Occipital lobe (tissue), 2 donors: ENCODE measurements around the gene CCDC40. TPM values are rescaled to one million over a fixed set of nuclear protein-coding genes. Genes with fewer than 3 reads are reported as not detected.

ENCODE experiments used
- DNase-seq: peaks from one replicate; lab custom pipeline; 2025; lab: John Stamatoyannopoulos, UW
- total RNA-seq: library from RNA; depleted of rRNA; stranded (reverse); fragments of >200 nt; gene quantifications from one replicate; pipeline ENCODE4 v1.2.3, GENCODE V29; 2014

CCDC40 gene
- total RNA-seq, 1 donor from 2014 or later = 5.0 TPM

DNA sequence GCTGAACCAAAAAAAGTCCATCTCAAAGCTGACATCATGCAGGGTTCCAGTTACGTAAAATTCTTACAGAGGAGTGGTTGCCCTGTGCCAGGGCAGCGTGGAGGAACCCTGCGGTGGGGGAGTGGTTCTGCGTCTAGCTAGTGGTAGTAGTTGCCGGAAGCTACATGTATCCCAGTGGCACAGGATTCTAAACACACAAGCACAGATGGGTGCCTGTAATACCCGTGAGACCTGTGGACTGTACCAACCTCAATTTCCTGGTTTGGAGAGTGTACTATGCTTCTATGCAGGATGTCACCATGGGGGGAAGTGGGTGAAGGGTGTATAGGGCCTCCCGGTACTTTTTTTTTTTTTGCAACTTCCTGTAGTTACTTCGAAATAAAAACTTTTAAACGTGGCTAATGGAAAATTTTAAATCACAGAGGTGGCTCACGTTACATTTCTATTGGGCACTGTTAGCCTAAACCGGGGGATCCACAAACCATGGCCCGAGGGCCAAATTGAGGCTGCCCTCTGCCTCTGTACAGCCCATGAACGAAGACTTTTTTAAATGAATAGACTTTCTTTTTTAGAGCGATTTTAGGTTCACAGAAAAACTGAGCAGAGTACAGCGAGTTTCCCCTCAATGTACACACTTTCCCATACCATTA lies 39.3 kb upstream of the CCDC40 start:
- no peak for DNase-seq

DNA sequence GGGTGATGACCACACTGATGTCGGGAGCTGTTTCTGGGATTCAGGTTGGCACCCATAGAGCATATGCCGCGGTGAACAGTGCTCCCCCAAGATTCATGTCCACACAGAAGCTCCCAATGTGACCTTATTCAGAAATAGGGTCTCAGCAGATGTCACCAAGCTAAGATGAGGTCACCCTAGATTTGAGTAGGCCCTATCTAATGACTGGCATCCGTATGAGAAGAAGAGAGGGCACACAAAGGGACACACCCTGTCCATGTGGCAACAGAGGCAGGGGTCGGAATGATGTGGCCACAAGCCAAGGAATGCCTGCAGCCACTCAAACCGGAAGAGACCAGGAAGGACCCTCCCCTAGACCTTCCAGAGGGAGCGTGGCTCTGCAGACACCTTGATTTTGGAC lies 36.3 kb upstream of the CCDC40 start:
- DNase-seq = no peak

DNA sequence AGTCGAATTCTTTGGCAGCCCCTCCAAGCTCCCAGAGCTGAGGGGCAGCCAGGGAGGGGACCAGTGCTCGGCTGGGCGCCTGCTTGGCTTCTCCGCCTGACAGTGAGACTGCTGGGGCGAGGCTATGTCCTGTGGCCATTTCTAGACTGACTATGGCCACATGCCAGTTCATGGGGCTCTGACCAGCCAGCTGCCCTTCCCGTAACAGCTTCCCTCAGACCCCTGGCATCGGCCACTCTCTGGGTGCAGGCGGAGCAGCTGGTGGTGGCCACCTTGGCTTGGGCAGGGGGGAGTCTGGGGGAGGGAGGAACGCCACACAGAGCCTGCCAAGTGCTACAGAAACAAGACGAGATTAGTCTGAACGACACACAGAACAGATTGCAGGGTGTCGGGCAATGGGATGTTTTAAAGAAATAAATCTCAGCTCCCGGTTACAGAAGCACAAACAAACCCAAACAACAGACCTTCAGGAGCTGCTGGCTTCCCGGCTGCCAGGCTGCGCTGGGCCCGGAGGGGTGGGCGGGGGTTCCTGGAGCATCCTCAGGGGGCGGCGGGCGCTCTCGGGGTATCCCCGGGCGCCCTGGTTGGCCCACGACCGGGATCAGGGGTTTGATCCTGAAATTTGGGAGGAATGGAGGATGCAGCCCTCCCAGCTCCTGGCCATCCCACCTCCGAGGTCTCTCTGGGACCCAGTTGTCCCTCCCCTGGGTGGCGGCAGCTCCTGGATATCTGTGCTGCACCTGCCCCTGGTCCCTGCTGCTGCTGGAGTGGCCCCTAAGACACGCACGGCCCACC lies 35.3 kb upstream of the CCDC40 start:
- no peak for DNase-seq

DNA sequence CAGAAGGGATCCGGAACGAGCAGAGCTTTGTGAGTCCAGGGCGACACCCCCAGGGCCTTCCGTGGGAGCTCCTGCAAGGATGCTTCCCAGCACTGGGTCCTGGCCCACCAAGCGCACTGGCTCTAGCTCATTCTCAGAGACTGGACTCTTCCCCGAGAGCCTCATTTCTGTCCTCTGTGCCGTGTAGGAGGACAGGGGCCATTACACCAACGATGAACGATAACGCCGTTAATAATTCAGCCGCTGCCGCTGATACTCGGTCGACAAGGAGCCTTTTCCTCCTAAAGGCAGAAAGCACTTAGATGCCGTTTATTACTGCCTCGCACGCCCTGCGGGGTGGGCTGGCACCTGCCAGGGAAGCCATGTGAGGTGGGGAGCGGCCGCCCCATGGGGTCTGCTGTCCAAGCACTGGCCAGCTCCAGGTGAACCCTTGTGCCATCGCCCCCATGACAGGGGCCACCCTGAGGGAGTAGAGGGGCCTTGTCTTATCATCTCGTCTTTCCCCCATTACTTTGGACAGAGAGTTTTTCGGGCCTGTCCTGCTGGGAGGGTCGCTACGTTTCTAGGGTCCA lies 34.3 kb upstream of the CCDC40 start:
- no peak for DNase-seq

DNA sequence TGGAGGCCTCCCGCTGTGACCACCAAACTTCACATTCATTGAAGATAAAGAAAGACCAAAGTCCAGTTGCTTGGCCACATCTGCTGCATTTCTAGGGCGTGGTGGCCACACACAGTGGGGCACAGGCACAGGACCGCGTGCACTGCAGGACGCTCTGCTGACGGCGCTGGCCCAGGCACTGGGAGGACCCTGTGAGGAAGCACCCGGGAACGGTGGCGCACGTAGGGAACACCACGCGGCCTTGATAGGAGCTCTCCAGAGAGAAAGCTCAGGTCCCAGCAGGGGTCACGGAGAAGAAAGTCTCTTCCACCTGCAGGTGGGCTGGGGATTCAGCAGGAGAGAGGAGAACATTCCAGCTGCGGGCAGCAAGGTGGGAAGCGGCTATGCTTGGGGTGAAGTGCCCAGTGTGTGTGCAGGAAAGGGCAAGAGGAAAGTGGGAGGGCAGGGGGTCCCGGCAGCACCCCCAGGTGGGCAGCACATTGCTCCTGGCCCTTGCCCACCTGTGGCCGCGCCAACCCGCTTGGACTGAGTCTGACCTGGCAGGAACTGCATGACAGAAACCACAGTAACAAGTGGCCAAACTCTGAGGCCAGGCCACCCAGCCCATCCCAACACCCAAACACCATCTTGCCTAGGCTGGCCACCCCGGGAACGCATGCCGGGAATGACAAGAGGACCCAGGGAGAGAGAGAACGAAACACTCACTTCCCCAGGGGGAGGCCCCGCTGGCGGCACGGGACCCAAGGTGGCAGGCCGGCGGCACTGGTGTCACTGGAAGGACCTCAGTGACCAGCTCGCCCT lies 33.6 kb upstream of the CCDC40 start:
- no peak for DNase-seq

DNA sequence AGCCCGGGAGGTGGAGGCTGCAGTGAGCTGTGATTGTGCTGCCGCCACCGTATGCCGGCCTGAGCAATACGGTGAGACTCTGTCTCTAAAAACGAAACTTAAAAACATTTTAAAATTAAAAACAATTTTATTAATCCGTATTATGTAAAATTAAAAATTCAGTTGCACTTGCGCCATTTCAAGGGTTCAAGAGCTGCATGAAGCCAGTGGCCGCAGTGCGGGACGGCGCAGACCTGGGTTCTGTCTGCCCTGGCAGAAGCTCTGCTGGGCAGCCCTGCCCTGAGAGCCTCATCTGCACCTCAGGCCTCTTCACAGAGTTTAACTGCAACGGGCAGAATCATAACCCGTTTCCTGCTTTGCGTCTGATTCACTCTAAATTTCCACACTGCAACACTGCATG lies 32.5 kb upstream of the CCDC40 start:
- no peak for DNase-seq

DNA sequence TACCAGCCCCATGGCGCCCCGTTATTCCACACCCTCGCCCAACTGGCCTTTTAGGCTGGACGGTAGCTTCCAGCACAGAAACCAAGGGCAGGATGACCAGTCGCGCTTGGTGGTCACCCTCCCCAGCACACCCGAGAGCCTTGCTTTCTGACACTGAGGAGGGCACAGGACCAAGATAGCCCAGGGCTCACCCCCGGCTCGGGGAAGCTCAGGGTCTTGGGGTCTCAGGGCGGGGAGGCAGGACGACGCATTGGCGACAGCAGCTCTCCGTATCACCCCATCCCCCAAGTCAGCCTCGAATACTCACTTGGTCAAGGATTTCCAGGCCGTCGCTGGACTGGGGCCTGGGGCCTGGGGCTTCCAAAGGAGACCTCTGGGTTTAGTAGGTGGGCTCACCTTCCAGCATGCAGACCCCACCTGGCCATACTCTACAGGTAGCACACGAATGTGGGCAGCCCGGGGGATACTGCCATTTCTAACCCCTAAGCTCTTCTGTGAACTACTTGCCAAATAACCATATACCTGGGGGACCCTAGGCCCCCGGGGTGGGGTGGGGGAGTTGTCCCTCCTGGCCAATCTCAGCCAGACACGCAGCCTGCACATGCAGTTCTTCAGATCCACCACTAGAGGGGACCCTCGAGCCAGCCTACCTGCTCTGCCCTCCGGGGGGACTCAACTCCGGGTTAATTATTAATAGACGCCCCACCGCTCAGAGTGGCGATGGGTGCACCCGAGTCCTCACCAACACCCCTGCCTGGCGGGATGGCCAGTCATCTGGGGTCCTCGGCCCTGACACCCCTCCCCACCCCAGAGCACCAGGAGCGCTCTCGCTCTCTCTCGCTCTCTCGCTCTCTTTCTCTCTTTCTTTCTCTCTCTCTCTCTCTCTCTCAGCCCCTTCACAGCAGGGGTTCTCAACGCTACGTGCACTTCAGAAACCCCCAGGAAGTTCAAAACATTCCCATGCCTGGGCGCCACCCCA lies 30.8 kb upstream of the CCDC40 start:
- DNase-seq = no peak

DNA sequence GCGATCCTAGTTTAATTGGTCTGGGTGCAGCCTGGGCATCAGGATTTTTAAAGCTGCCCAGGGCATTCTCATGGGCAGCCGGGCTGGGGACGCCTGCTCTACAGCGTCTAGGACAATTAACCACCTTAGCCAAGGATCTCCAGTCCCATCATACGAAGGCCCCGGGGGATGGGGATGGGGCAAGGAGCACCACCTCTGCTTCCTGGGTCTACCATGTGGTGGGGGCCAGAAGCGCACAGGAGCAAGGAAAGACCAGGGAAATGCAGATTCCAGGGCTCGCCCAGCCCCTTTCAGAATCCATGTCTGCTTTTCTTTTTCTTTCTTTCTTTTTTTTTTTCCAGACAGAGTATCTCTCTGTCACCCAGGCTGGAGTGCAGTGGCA lies 30.1 kb upstream of the CCDC40 start:
- DNase-seq = no peak

DNA sequence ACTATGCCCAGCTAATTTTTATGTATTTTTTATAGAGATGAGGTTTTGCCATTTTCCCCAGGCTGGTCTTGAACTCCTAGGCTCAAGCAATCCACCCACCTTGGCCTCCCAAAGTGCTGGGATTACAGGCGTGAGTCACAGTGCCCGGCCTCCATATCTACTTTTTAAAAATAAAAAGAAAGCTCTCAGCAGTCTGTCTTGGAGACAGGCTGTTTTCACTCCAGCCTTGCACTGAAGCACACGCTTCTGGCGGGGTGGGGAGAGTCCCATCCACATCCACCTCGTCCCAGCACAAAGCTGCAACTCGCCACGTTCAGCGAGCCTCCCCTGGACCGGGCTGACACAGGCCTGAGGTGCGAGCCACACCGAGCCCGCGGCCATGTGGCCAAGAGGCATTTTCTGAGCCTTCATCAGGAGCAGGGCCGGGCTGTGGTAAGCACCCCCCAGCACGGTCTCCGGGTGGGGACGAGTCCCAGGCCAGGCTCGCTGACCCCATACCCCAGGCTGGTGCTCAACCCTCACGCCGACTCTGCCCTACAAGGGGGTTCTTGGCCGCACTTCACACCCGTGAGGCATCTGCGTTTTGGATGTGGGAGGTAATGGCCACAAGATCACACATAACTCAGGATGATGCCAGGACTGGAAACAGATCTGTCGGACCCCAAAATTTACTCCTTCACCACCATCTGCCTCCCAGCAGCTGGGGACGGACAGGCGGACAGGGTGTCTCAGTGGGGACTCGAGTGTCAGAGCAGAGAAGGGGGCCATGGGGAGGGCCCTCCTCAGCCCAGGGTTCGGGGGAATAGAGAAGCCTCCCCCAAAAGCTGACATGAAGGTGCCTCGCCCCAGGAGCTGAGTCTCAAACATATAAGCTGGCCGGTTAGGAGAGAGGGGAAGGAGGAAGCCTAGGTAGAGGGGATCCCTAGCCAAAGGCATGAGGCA lies 29.4 kb upstream of the CCDC40 start:
- no peak for DNase-seq

DNA sequence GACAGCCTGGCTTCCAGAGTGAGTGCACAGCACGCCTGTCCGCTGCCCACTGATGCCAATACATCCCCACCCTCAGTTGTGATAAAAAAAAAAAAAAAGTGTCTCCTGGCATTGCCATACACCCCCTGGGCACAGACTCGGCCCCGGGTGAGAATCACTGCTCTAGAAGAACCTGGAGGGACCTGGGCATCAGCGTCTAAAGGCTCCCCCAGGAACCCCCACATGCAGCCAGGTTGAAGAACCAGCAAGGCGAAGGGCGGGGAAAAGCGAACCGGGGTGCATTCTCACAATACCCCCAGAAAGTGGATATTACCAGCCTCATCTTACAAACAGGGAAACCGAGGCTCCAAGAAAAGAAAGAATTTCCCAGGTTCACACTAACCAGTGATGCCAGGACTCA lies 28.5 kb upstream of the CCDC40 start:
- DNase-seq = no peak

DNA sequence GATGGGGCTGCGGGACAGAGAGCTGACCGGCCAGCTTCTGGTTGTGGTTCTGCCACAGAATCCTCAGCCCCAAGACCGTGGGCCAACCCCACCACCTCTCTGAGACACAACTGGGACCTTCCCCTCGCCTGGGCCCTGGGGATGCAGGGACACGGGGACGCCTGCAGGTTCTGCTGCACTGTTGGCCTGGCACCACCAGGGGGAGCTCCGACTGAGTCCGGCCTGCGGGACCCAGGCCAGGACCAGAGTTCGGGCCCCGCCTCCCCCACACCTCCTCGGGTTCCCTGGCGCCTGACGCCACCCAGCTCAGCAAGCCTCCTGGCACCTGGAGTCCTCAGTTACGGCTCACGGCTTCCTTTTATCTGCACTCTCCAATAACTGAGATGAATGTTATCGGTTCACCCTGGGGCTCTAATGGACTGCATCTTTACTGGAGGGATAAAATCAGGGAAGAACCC lies 28.0 kb upstream of the CCDC40 start:
- peak; percentile 24 for DNase-seq

DNA sequence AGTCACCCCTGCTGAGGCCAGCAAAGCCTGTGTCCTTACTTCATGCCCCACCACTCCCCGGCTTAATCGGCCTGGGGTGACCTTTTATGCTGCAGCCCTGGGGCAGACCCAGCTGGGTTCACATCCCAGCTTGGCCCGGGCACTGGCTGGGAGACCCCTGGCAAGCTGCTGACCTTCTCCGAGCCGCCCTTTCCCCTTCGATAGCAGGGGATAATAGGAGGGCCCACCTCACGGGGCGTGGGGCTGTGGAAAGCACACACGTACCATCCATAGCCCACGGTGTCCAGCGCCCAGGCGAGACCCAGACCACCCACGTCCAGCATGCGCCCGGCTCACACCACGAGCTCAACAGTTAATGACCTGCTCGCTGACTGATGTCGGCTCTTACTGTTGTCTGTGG lies 27.6 kb upstream of the CCDC40 start:
- no peak for DNase-seq

DNA sequence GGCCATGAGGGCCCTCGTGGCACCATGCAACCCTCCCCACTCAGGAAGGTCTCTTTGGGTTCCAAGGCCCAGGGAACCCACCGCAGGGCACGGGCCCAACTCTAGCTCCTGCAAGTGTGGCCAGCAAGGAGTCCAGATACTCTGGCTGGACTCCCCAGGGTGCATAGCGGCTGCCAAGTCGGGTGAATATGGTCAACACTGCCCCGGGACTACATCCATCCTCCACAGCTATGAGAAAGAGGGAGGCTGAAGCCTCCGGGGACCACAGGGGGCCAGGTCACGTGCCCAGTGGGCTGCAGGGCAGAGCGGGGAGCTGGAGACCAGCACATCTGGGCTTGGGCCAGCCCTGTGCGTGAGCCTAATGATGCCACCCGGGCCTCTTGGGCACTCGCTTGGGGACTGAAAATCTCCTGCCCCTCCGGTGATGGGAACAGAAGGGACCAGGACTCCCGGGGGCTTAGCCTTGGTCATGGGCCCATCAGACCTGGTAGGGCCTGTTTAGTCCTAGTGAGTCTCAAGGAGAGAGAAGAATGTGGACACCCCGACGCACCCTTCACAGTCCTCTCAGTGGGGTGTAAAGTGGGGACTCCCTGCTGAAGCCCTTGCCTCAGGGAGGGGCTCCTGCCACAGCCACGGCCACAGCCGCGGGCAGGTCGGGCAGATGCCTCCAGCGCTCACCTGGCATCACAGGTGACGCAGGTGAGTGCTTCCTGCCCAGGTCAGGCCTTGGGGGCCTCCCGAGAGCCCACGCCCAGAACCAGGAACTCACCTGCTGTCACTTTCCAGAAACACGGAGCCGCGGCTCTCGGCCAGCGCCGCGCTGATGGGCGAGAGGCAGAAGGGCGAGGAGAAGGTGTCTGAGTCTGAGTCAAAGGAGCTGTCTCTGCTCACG lies 26.8 kb upstream of the CCDC40 start:
- no peak for DNase-seq

DNA sequence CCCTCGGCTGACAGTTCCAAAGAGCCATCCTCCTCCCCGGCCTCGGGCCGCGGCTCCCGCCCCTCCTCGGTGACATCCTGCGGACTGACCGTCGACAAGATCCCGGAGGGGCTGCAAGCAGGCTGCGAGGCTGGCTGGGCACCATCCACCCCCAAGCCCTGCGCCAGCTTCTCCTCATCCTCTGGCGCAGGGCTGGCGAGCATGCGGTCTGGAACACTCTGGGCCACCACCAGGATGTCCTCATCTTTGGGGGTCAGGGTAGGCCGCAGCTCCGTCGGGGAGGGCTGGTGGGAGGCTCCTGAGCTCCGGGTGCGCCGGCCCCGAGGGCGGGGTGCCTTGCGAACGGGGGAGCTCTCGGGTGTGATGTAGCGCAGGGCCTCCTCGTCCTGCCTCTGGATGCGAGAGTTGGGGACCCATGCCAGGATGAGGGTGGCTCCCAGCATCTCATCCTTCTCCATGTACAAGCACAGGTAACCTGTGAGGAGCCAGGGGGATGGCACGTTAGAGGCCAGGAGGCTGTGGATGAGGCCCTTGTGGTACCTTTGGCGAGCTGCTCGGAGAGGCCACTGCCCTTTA lies 26.1 kb upstream of the CCDC40 start:
- DNase-seq = no peak

DNA sequence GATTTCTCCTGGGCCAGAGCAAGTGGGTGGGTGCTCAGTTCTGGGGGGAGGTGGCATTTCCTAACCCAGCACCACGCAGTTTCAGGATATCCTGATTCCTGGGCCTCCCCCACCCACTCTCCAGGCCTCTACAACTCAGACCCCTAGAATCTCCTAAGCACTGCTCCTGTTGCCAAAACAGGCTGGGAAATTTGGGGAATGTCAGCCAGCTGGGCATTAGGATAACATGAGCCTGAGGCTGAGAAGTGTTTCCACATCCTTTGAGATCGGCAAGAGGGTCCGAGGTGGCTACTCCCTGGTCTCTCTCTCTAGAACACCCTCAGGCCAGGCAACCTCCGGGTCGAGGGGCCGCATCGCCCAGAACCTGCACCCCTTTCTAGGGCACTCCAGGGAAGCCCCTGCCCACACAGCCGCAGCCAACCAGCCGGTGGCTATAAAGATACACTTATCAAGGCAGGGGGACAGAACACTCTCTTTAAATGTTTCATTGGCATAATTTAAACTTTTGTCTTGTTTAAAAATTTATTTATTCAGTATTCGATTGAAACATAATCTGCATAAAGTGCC lies 24.4 kb upstream of the CCDC40 start:
- DNase-seq = no peak

DNA sequence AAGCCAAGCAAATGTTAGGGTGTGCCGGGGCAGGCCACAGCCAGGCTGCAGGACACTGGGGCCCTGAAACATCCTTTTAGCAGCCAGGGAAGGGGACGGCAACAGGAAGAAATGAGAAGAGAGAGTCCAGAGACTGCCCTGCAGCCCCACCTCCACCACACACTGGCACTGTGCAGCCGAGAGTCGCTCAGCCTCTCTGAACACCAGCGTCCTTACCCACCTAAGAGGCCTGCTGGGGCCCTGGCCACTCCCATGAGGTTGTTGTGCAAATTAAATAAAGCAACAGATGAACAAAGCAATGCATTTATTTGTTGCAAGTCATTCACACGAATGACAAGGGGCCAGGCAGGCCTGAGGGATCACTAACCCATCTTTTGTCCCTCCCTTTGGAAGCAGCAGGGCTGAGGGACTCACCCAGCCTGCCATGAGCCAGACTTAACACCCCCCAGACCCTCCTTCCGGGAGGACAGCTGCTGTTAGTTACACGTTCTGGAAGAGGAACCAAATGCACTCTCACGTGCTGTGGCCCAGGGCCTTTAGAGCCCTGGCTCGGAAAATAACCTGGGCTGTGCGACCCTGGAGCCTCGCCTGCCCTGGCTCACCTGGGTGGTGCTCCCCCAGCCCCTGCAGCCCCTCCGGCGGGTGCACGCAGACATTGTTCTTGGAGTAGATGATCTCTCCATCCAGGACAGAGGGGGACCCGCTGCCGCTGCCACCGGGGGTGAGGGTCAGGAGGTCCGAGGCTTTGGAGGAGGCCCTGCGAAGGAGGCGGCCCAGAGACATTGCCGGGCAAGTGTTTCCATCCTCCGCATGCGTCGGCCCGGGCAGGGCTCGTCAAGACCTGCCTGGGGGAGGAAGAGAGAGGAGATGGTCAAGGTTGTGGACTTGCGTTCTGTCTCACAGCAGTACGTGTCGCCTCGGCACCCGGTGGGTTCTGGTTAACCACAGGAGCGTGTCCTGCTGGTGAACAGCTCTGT lies 23.4 kb upstream of the CCDC40 start:
- no peak for DNase-seq
